Measurements from ENCODE around the gene TPSB2. TPM values are rescaled to one million over a fixed set of nuclear protein-coding genes. Genes with fewer than 3 reads are reported as not detected.

The TPSB2 gene
- total RNA-seq, 1 experiment from 2014 or later = 16.7 TPM

- no TSS peak for BruUV-seq (replicated peaks)
These were observed 33.8 kb upstream of the TPSB2 start for GRCh38 chr16:1263591-1264344.

GRCh38 chr16:1262846-1263221 lies 32.9 kb upstream of the TPSB2 start:
- Histone ChIP-seq H3K4me1 (ENCODE audit: insufficient read depth, low read length, poor library complexity, severe bottlenecking) (no peaks in the 10 kb centered on the region), H3K9me3 (ENCODE audit: low read depth, low read length, poor library complexity, severe bottlenecking) (no peaks in the 10 kb centered on the region), H3K4me3 (ENCODE audit: low read depth, low read length, poor library complexity, severe bottlenecking) (no peak overlapping the region), H3K27me3 (replicated peaks; ENCODE audit: insufficient read depth, low read depth, low read length, poor library complexity) (no peaks in the 10 kb centered on the region), H3K27ac (ENCODE audit: low read depth, low read length, poor library complexity, severe bottlenecking) (no peak overlapping the region), H3K36me3 (ENCODE audit: insufficient read depth, low read length, poor library complexity, severe bottlenecking) (no peaks in the 10 kb centered on the region)
- no peak for DNase-seq (ENCODE audit: low spot score)
- CTCF ChIA-PET = no interaction called here
- TF ChIP-seq, protein P1, sequence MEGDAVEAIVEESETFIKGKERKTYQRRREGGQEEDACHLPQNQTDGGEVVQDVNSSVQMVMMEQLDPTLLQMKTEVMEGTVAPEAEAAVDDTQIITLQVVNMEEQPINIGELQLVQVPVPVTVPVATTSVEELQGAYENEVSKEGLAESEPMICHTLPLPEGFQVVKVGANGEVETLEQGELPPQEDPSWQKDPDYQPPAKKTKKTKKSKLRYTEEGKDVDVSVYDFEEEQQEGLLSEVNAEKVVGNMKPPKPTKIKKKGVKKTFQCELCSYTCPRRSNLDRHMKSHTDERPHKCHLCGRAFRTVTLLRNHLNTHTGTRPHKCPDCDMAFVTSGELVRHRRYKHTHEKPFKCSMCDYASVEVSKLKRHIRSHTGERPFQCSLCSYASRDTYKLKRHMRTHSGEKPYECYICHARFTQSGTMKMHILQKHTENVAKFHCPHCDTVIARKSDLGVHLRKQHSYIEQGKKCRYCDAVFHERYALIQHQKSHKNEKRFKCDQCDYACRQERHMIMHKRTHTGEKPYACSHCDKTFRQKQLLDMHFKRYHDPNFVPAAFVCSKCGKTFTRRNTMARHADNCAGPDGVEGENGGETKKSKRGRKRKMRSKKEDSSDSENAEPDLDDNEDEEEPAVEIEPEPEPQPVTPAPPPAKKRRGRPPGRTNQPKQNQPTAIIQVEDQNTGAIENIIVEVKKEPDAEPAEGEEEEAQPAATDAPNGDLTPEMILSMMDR (conservative IDR thresholded peaks at IDR 0.05; ENCODE audit: low read depth, low read length) = no peak
- TF ChIP-seq EZH2 (IDR thresholded peaks at IDR 0.05; ENCODE audit: borderline replicate concordance, low read depth, low read length, poor library complexity, severe bottlenecking) = no peak
- intact Hi-C loops (cut with micrococcal nuclease; ENCODE audit: unreplicated experiment) = no loop called here
- BruUV-seq (replicated peaks) = no TSS peak
- POLR2A ChIA-PET (ENCODE audit: low non-redundant PET) = no interaction called here

More at GRCh38 chr16:1263591-1264344, 33.8 kb upstream of the TPSB2 start:
- no peaks in the 10 kb centered on the region for H3K36me3 ChIP-seq (ENCODE audit: insufficient read depth, low read length, poor library complexity, severe bottlenecking)
- intact Hi-C loops (cut with micrococcal nuclease; ENCODE audit: unreplicated experiment) = no loop called here
- TF ChIP-seq, protein P1 (conservative IDR thresholded peaks at IDR 0.05; ENCODE audit: low read depth, low read length) = no peak
- no peak for TF ChIP-seq EZH2 (IDR thresholded peaks at IDR 0.05; ENCODE audit: borderline replicate concordance, low read depth, low read length, poor library complexity, severe bottlenecking)
- ChIA-PET CTCF (no interaction called here), POLR2A (ENCODE audit: low non-redundant PET) (no interaction called here)
- no peak for DNase-seq (ENCODE audit: low spot score)
- H3K4me1 ChIP-seq (ENCODE audit: insufficient read depth, low read length, poor library complexity, severe bottlenecking) = no peaks in the 10 kb centered on the region
- H3K4me3 ChIP-seq (ENCODE audit: low read depth, low read length, poor library complexity, severe bottlenecking) = no peak overlapping the region
- H3K27me3 ChIP-seq (replicated peaks; ENCODE audit: insufficient read depth, low read depth, low read length, poor library complexity) = no peaks in the 10 kb centered on the region
- no peak overlapping the region for H3K27ac ChIP-seq (ENCODE audit: low read depth, low read length, poor library complexity, severe bottlenecking)
- H3K9me3 ChIP-seq (ENCODE audit: low read depth, low read length, poor library complexity, severe bottlenecking) = no peaks in the 10 kb centered on the region

DNA sequence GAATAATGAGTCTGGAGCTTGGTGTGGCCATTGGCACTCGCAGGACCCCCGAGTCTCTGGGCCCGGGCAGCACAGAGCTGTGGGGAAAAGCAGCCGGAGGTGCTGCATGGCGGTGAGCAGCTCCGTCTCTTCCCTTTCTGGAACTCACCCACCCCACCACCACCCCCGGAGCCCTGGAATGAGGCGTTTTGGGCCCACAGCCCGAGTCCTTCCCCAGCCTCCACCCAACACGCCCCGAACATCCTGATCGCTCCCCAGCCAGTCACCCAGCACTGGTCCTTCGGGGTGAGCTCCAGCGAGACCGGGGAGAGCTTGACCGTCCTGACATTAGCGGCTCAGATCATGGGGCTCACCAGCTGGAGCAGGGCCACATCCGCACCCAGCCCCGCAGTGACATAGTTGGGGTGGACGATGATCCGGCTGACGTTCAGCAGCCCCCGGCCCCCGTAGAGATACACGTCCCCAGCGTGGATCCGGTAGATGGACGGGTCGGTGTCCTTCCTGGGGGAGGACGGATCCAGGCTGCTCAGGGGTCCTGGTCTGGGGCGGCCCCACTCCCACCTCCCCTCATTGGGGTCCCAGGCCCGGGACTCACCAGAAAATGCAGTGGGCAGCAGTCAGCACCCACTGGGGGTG lies 32.3 kb upstream of the TPSB2 start:
- no peak overlapping the region for H3K27ac ChIP-seq (ENCODE audit: low read depth, low read length, poor library complexity, severe bottlenecking)
- intact Hi-C loops (cut with micrococcal nuclease; ENCODE audit: unreplicated experiment) = no loop called here
- no peaks in the 10 kb centered on the region for H3K4me1 ChIP-seq (ENCODE audit: insufficient read depth, low read length, poor library complexity, severe bottlenecking)
- BruUV-seq (replicated peaks) = no TSS peak
- DNase-seq (ENCODE audit: low spot score) = no peak
- no peaks in the 10 kb centered on the region for H3K9me3 ChIP-seq (ENCODE audit: low read depth, low read length, poor library complexity, severe bottlenecking)
- H3K4me3 ChIP-seq (ENCODE audit: low read depth, low read length, poor library complexity, severe bottlenecking) = no peak overlapping the region
- H3K36me3 ChIP-seq (ENCODE audit: insufficient read depth, low read length, poor library complexity, severe bottlenecking) = no peaks in the 10 kb centered on the region
- no peaks in the 10 kb centered on the region for H3K27me3 ChIP-seq (replicated peaks; ENCODE audit: insufficient read depth, low read depth, low read length, poor library complexity)
- ChIA-PET CTCF (no interaction called here), POLR2A (ENCODE audit: low non-redundant PET) (no interaction called here)
- TF ChIP-seq, protein P1 (conservative IDR thresholded peaks at IDR 0.05; ENCODE audit: low read depth, low read length) = no peak
- TF ChIP-seq EZH2 (IDR thresholded peaks at IDR 0.05; ENCODE audit: borderline replicate concordance, low read depth, low read length, poor library complexity, severe bottlenecking) = no peak

All from A673 (cell line).